SK-N-SH (cell line): ENCODE measurements around the gene NUP43. TPM values are rescaled to one million over a fixed set of nuclear protein-coding genes. Genes with fewer than 3 reads are reported as not detected.
"Not testable (repeated sequence)": the region's sequence is repeated elsewhere in the genome, so short reads cannot be mapped to it uniquely, and the experiment has no call there.

ENCODE experiments used
- CTCF ChIA-PET: fragments of 300-600, 350-600 bp; formaldehyde crosslinking; extraction: SDS; loops from one replicate; lab custom pipeline; 2021; lab: Yijun Ruan, JAX
- POLR2A ChIA-PET: fragments of 350-600 bp; sonication (Branson Sonifier 250); formaldehyde crosslinking; extraction: SDS; loops from one replicate; lab custom pipeline; 2020; ENCODE audit warnings: antibody characterized with exemption, inconsistent platforms; lab: Yijun Ruan, JAX
- DNase-seq: peaks from one replicate; pipeline ENCODE4 v3.0.0; 2012
- H2AFZ ChIP-seq: fragments of 200-600 bp; sonication (generic); 2 replicates; pipeline ENCODE4 v1.8.1; 2016; ENCODE audit warnings: antibody characterized with exemption, mild to moderate bottlenecking, low read depth
- H3F3A ChIP-seq: fragments of 200-600 bp; sonication (generic); replicated peaks from 2 replicates; pipeline ENCODE3; 2016; ENCODE audit warnings: antibody characterized with exemption, mild to moderate bottlenecking; ENCODE audit not compliant: insufficient read depth
- H3K27ac ChIP-seq, 2 experiments: fragments of 200-500 bp in 1 of 2; fragments of 200-600 bp in 1 of 2; sonication (Bioruptor generic) in 1 of 2; sonication (generic), shearing (Covaris generic) in 1 of 2; 2 replicates each; pipeline versions ENCODE4 v1.5.1 to v1.6.1; 2014 to 2016; ENCODE audit warnings: low read depth in 2 of 2, inconsistent platforms in 1 of 2, low read length in 1 of 2, mild to moderate bottlenecking in 1 of 2, mixed read lengths in 1 of 2
- H3K27me3 ChIP-seq: fragments of 200-600 bp; sonication (generic), shearing (Covaris generic); 2 replicates; pipeline ENCODE4 v1.6.1; 2016; ENCODE audit warnings: mixed run types; ENCODE audit not compliant: insufficient read depth
- H3K36me3 ChIP-seq, 2 experiments: fragments of 200-500 bp in 1 of 2; fragments of 200-600 bp in 1 of 2; sonication (Bioruptor generic) in 1 of 2; sonication (generic) in 1 of 2; replicated peaks in 1 of 2; 2 replicates each; pipeline versions ENCODE3 to v1.5.1; 2014 to 2016; ENCODE audit warnings: low read length in 1 of 2, mild to moderate bottlenecking in 1 of 2; ENCODE audit not compliant: insufficient read depth in 2 of 2, control insufficient read depth in 1 of 2
- H3K4me1 ChIP-seq, 2 experiments: fragments of 200-500 bp in 1 of 2; fragments of 200-600 bp in 1 of 2; sonication (Bioruptor generic) in 1 of 2; sonication (generic), shearing (Covaris generic) in 1 of 2; 2 replicates each; pipeline versions ENCODE4 v1.5.1 to v1.6.1; 2014 to 2016; ENCODE audit warnings: low read depth in 1 of 2, low read length in 1 of 2, mixed run types in 1 of 2; ENCODE audit not compliant: insufficient read depth in 2 of 2, control insufficient read depth in 1 of 2
- H3K4me2 ChIP-seq: fragments of 200-600 bp; sonication (generic), shearing (Covaris generic); 2 replicates; pipeline ENCODE4 v1.6.1; 2017; ENCODE audit warnings: mixed run types
- H3K4me3 ChIP-seq, 2 experiments: fragments of 200-500 bp in 1 of 2; fragments of 200-600 bp in 1 of 2; sonication (Bioruptor generic) in 1 of 2; sonication (generic), shearing (Covaris generic) in 1 of 2; 2 replicates each; pipeline versions ENCODE4 v1.5.1 to v1.8.1; 2014 to 2016; ENCODE audit warnings: low read depth in 2 of 2, inconsistent platforms in 1 of 2, low read length in 1 of 2, mild to moderate bottlenecking in 1 of 2, mixed read lengths in 1 of 2, moderate library complexity in 1 of 2
- H3K79me2 ChIP-seq: fragments of 200-600 bp; sonication (generic); 2 replicates; pipeline ENCODE4 v1.8.1; 2017; ENCODE audit warnings: mild to moderate bottlenecking; ENCODE audit not compliant: insufficient read depth
- H3K9ac ChIP-seq: fragments of 200-600 bp; sonication (generic); 2 replicates; pipeline ENCODE4 v1.6.1; 2017; ENCODE audit warnings: mixed run types
- H3K9me2 ChIP-seq: fragments of 200-600 bp; sonication (generic); 2 replicates; pipeline ENCODE4 v1.6.1; 2017; ENCODE audit warnings: mixed run types
- H3K9me3 ChIP-seq: fragments of 200-600 bp; sonication (generic); 2 replicates; pipeline ENCODE4 v1.6.1; 2017; ENCODE audit warnings: mixed run types, mild to moderate bottlenecking, moderate library complexity
- H4K20me1 ChIP-seq: fragments of 200-600 bp; sonication (generic); 2 replicates; pipeline ENCODE4 v1.6.1; 2017; ENCODE audit warnings: mild to moderate bottlenecking, mixed run types; ENCODE audit not compliant: insufficient read depth
- CHD2 ChIP-seq: fragments of 150-350 bp; IDR thresholded peaks from 2 replicates; pipeline ENCODE4 v1.6.1; 2018; ENCODE audit warnings: low read length; ENCODE audit not compliant: partially characterized antibody
- ELF1 ChIP-seq: IDR thresholded peaks from 2 replicates; pipeline ENCODE4 v1.4.0; 2012
- EZH2phosphoT487 ChIP-seq: fragments of 200-600 bp; sonication (generic); IDR thresholded peaks from 2 replicates; pipeline ENCODE4 v1.6.1; 2017; ENCODE audit warnings: low read depth, mixed run types, mild to moderate bottlenecking, antibody characterized with exemption, moderate library complexity, borderline replicate concordance
- FOSL2 ChIP-seq: IDR thresholded peaks from 2 replicates; pipeline ENCODE4 v1.4.0; 2012; ENCODE audit warnings: low read depth, mild to moderate bottlenecking, moderate library complexity, borderline replicate concordance
- FOXJ3 ChIP-seq: sonication (generic); formaldehyde crosslinking; IDR thresholded peaks from 2 replicates; pipeline ENCODE4 v1.5.1; 2020; ENCODE audit warnings: mild to moderate bottlenecking, missing genetic modification reagents
- GABPA ChIP-seq: IDR thresholded peaks from 2 replicates; pipeline ENCODE4 v1.4.0; 2012; ENCODE audit warnings: low read depth, mild to moderate bottlenecking
- JUND ChIP-seq: IDR thresholded peaks from 2 replicates; pipeline ENCODE4 v1.4.0; 2012
- NFIC ChIP-seq: IDR thresholded peaks from 2 replicates; pipeline ENCODE4 v1.4.0; 2012; ENCODE audit warnings: borderline replicate concordance
- NRF1 ChIP-seq: IDR thresholded peaks from 2 replicates; pipeline ENCODE4 v1.6.1; 2012; ENCODE audit warnings: low read depth, mild to moderate bottlenecking, low read length
- RFX5 ChIP-seq: IDR thresholded peaks from 2 replicates; pipeline ENCODE4 v1.6.1; 2012; ENCODE audit warnings: mild to moderate bottlenecking, improper control_type of control experiment, low read length
- SMC3 ChIP-seq: IDR thresholded peaks from 2 replicates; pipeline ENCODE4 v1.6.1; 2012; ENCODE audit warnings: low read depth, low read length, improper control_type of control experiment
- TAF1 ChIP-seq: IDR thresholded peaks from 2 replicates; pipeline ENCODE4 v1.6.1; 2012; ENCODE audit warnings: low read depth, mild to moderate bottlenecking, low read length, moderate library complexity, borderline replicate concordance
- TCF12 ChIP-seq: IDR thresholded peaks from 2 replicates; pipeline ENCODE4 v1.4.0; 2012
- TEAD4 ChIP-seq: IDR thresholded peaks from 2 replicates; pipeline ENCODE4 v1.4.0; 2012; ENCODE audit warnings: mild to moderate bottlenecking, borderline replicate concordance; ENCODE audit not compliant: insufficient read depth
- WGBS: methylation state at CpG from one replicate; pipeline ENCODE4 v1.1.6; 2017; ENCODE audit warnings: low lambda C conversion rate; 5-methylcytosine and 5-hydroxymethylcytosine counted together
- polyA plus RNA-seq, 3 experiments: library from polyadenylated mRNA; depleted of rRNA; stranded (reverse); fragments of >200 nt; gene quantifications; 2 replicates each; pipeline ENCODE4 v1.2.3, GENCODE V29; 2012
- TF ChIP-seq, protein P1 (sequence below): IDR thresholded peaks from 2 replicates; pipeline ENCODE4 v1.4.0; 2012; ENCODE audit warnings: low read depth, borderline replicate concordance
- TF ChIP-seq, protein P2 (sequence below): fragments of 150-350 bp; IDR thresholded peaks from 2 replicates; pipeline ENCODE4 v1.6.1; 2017; ENCODE audit warnings: antibody characterized with exemption, low read length, low read depth, borderline replicate concordance
- TF ChIP-seq, protein P3 (sequence below): IDR thresholded peaks from 2 replicates; pipeline ENCODE4 v1.4.0; 2012; ENCODE audit warnings: low read depth
- TF ChIP-seq, protein P4 (sequence below): IDR thresholded peaks from 2 replicates; pipeline ENCODE4 v1.4.0; 2012; ENCODE audit warnings: low read depth, borderline replicate concordance

NUP43 gene
- polyA plus RNA-seq, 1 of the 3 experiments (the other 2 are of a cell fraction), result 10.1 TPM

DNA sequence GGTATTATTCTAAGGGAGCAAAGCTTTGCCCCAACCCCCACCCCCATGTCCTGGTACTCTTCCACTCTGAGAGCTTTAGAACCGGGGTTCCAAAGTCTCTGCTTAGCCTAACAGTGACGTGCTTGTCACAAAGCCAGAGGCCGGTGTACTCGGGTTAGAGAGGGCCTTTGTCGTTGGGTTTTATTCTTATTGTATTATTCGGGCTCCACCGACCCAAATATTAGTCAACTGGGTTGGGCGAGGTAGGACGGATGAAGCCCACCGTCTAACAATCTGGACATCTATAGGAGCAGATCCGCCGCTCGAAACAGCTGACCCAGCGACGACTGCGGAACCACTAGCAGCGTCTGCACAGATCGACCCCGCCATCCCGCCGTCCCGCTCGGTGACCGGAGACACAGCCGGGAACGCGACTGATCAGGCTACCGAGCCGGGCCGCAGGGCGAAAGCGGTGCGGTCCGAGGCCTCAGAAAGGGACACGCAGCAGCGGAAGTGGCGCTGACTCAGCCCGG, 2.8 kb upstream of the NUP43 start:
- H3K36me3 ChIP-seq, DNase-seq, H3K27me3 ChIP-seq, H3K4me1 ChIP-seq, H2AFZ ChIP-seq, H3K9me2 ChIP-seq, H3K9me3 ChIP-seq: not testable (repeated sequence)
- H3K27ac ChIP-seq, result peak overlapping the region; percentile 70 to 76; a peak in 3 of 4 replicates
- peaks cover 15% of the 10 kb centered on the region; the same call in 1 of the 2 replicates for H4K20me1 ChIP-seq
- H3K79me2 ChIP-seq, result peaks cover 67% of the 10 kb centered on the region
- H3K4me3 ChIP-seq, result peak overlapping the region; percentile 85 to 98
- TF ChIP-seq FOSL2, result 0 out of 2 replicates have a peak, but pooled peaks have one; percentile 35
- H3K4me2 ChIP-seq, result peak overlapping the region; percentile 89; the same call in 1 of the 2 replicates
- CTCF ChIA-PET, result interaction anchor here (1.3 to 1.9 kb wide), 2 partner anchors 25 to 32 kb away, joined by 3 to 4 read pairs; partner anchors contain the start of gene LATS1
- no CpG with 5 or more reads among the region's 38 CpGs for WGBS
- POLR2A ChIA-PET, result interaction anchor here (1.2 kb wide), 1 partner anchor 31 kb away, joined by 8 read pairs; the partner anchor contains the start of gene LATS1
- H3K9ac ChIP-seq, result peak overlapping the region; percentile 80; the same call in 1 of the 2 replicates
- H3F3A ChIP-seq, result peaks cover 18% of the 10 kb centered on the region

DNA sequence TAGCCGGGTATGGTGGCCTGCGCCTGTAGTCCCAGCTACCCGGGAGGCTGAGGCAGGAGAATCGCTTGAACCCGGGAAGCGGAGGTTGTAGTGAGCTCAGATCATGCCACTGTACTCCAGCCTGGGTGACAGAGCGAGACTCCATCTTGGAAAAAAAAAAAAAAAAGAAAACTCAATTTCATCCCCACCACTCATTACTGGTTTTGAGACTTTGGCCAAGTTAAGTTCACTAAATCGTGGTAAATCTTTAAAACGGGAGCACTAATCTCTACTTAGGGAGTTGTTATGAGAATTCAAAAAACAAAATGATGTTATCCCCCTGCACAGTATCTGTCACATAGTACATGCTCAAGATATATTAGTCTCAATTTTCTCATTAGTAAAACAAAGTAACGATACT, 1.1 kb downstream of the NUP43 start:
- WGBS, result 38% methylated on average over 10 of the region's 10 CpGs
- peak overlapping the region; percentile 91; the same call in 1 of the 2 replicates for H3K9ac ChIP-seq
- H3K27me3 ChIP-seq, H3K9me2 ChIP-seq, DNase-seq, H3K4me1 ChIP-seq, H4K20me1 ChIP-seq, H3K9me3 ChIP-seq, H3K27ac ChIP-seq: not testable (repeated sequence)
- peak overlapping the region; percentile 92; the same call in 1 of the 2 replicates for H2AFZ ChIP-seq
- H3K36me3 ChIP-seq, result peaks cover 9 to 11% of the 10 kb centered on the region in 2 experiments
- peak overlapping the region; percentile 85 for H3K4me2 ChIP-seq
- H3K4me3 ChIP-seq, result peak overlapping the region; percentile 86 to 95
- POLR2A ChIA-PET, result interaction anchor here (1.8 kb wide), 1 partner anchor 28 kb away, joined by 5 read pairs; the partner anchor contains the start of gene LATS1
- peaks cover 39% of the 10 kb centered on the region for H3K79me2 ChIP-seq
- CTCF ChIA-PET, result interaction anchor here (0.8 to 2.9 kb wide), 3 partner anchors 10 to 21 kb away, joined by 4 to 16 read pairs (median 12); no protein-coding TSS in a partner anchor
- H3F3A ChIP-seq, result peaks cover 15% of the 10 kb centered on the region

DNA sequence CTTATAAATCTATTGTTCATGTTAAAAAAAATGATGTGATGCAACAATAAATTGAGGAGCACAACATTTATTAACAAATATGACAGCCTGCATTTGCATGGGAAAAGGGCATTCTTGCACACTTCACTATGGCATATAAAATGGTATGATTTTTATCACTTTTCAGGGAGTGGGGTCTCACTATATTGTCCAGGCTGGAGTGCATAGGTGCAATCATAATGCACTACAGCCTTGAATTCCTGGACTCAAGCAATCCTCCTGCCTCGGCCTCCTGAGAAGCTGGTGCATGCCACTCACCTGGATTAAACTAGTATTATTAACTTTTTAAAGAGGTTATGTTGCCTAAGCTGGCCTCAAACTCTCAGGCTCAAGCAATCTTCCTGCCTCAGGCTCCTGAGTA, 11.4 kb downstream of the NUP43 start:
- Histone ChIP-seq H3K4me3 (no peak overlapping the region), H3F3A (no peaks in the 10 kb centered on the region), H3K27me3 (no peaks in the 10 kb centered on the region), H3K4me1 (no peaks in the 10 kb centered on the region), H3K9ac (no peak overlapping the region), H3K36me3 (peaks cover 20 to 39% of the 10 kb centered on the region in 2 experiments), H3K79me2 (no peaks in the 10 kb centered on the region), H3K9me3 (no peaks in the 10 kb centered on the region), H3K4me2 (no peak overlapping the region), H2AFZ (no peak overlapping the region), H4K20me1 (no peaks in the 10 kb centered on the region), H3K9me2 (no peaks in the 10 kb centered on the region), H3K27ac (no peak overlapping the region)
- no peak for DNase-seq
- ChIA-PET POLR2A (no interaction called here), CTCF (interaction anchor here (5.5 kb wide), 1 partner anchor 11 kb away, joined by 16 read pairs; the partner anchor contains the start of gene NUP43)
- 100% methylated on average over 1 of the region's 1 CpG for WGBS
- TF ChIP-seq EZH2phosphoT487 (no peak), JUND (no peak), TCF12 (no peak), SMC3 (no peak), NFIC (no peak), TAF1 (no peak), NRF1 (no peak), FOXJ3 (no peak), RFX5 (no peak), TEAD4 (no peak), CHD2 (no peak), ELF1 (no peak), FOSL2 (no peak), GABPA (no peak)
- TF ChIP-seq, protein P1, sequence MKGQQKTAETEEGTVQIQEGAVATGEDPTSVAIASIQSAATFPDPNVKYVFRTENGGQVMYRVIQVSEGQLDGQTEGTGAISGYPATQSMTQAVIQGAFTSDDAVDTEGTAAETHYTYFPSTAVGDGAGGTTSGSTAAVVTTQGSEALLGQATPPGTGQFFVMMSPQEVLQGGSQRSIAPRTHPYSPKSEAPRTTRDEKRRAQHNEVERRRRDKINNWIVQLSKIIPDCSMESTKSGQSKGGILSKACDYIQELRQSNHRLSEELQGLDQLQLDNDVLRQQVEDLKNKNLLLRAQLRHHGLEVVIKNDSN, result no peak
- TF ChIP-seq, protein P2, sequence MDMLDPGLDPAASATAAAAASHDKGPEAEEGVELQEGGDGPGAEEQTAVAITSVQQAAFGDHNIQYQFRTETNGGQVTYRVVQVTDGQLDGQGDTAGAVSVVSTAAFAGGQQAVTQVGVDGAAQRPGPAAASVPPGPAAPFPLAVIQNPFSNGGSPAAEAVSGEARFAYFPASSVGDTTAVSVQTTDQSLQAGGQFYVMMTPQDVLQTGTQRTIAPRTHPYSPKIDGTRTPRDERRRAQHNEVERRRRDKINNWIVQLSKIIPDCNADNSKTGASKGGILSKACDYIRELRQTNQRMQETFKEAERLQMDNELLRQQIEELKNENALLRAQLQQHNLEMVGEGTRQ, result no peak
- TF ChIP-seq, protein P3, sequence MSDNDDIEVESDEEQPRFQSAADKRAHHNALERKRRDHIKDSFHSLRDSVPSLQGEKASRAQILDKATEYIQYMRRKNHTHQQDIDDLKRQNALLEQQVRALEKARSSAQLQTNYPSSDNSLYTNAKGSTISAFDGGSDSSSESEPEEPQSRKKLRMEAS, result no peak
- TF ChIP-seq, protein P4, sequence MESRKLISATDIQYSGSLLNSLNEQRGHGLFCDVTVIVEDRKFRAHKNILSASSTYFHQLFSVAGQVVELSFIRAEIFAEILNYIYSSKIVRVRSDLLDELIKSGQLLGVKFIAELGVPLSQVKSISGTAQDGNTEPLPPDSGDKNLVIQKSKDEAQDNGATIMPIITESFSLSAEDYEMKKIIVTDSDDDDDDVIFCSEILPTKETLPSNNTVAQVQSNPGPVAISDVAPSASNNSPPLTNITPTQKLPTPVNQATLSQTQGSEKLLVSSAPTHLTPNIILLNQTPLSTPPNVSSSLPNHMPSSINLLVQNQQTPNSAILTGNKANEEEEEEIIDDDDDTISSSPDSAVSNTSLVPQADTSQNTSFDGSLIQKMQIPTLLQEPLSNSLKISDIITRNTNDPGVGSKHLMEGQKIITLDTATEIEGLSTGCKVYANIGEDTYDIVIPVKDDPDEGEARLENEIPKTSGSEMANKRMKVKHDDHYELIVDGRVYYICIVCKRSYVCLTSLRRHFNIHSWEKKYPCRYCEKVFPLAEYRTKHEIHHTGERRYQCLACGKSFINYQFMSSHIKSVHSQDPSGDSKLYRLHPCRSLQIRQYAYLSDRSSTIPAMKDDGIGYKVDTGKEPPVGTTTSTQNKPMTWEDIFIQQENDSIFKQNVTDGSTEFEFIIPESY, result no peak
